WTC11 (cell line): ENCODE data around the gene SPDYE16. TPM values are rescaled to one million over a fixed set of nuclear protein-coding genes. Genes with fewer than 3 reads are reported as not detected.
"Not testable (repeated sequence)": the region's sequence is repeated elsewhere in the genome, so short reads cannot be mapped to it uniquely, and the experiment has no call there.

Experiments used
- ATAC-seq: fragments of 200-7000 bp; cut with Tn5 transposase; 2 replicates; pipeline ENCODE4 v1.10.0; 2021; ENCODE audit warnings: mild to moderate bottlenecking, moderate library complexity
- CTCF ChIA-PET: fragments of 300-600 bp; sonication (Branson Sonifier 250); formaldehyde crosslinking; loops from one replicate; lab custom pipeline; 2021; ENCODE audit warnings: antibody characterized with exemption; lab: Charles Lee
- POLR2A ChIA-PET: fragments of 350-600 bp; sonication (Branson Sonifier 250); formaldehyde crosslinking; loops from one replicate; lab custom pipeline; 2021; ENCODE audit warnings: antibody characterized with exemption; lab: Charles Lee
- DNase-seq: peaks from one replicate; pipeline ENCODE4 v3.0.0; 2021; ENCODE audit warnings: low spot score
- H3K27ac Mint-ChIP-seq: 2 replicates; pipeline ENCODE4 v1.8.0; 2021; ENCODE audit warnings: mixed read lengths
- H3K27me3 Mint-ChIP-seq: 2 replicates; pipeline ENCODE4 v1.8.0; 2021; ENCODE audit warnings: low read depth, mild to moderate bottlenecking, moderate library complexity, mixed read lengths
- H3K36me3 Mint-ChIP-seq: 2 replicates; pipeline ENCODE4 v1.8.0; 2021; ENCODE audit warnings: mixed read lengths
- H3K4me1 Mint-ChIP-seq: 2 replicates; pipeline ENCODE4 v1.8.0; 2022; ENCODE audit warnings: mixed read lengths
- H3K4me3 Mint-ChIP-seq: 2 replicates; pipeline ENCODE4 v1.8.0; 2021; ENCODE audit warnings: mild to moderate bottlenecking, moderate library complexity, mixed read lengths
- H3K9me3 Mint-ChIP-seq: 2 replicates; pipeline ENCODE4 v1.8.0; 2021; ENCODE audit warnings: mixed read lengths
- CBFB ChIP-seq: sonication (generic); formaldehyde crosslinking; IDR thresholded peaks from 2 replicates; pipeline ENCODE4 v1.8.1; 2022; ENCODE audit warnings: mild to moderate bottlenecking, low read depth, missing genetic modification reagents
- ETV6 ChIP-seq: sonication (generic); formaldehyde crosslinking; IDR thresholded peaks from 2 replicates; pipeline ENCODE4 v1.8.1; 2022; ENCODE audit warnings: mild to moderate bottlenecking, missing genetic modification reagents
- HMGA2 ChIP-seq: fragments of 250-450 bp; sonication (Bioruptor Pico); IDR thresholded peaks from 2 replicates; pipeline ENCODE4 v1.4.0; 2021; ENCODE audit warnings: mild to moderate bottlenecking, moderate library complexity
- JAZF1 ChIP-seq: fragments of 250-450 bp; sonication (Bioruptor Pico); IDR thresholded peaks from 2 replicates; pipeline ENCODE4 v1.9.0; 2021; ENCODE audit warnings: moderate library complexity, mild to moderate bottlenecking, inconsistent platforms
- MYBL2 ChIP-seq: sonication (generic); formaldehyde crosslinking; IDR thresholded peaks from 2 replicates; pipeline ENCODE4 v1.8.1; 2023; ENCODE audit warnings: mild to moderate bottlenecking, moderate library complexity, missing genetic modification reagents
- NFATC4 ChIP-seq: fragments of 250-450 bp; sonication (Bioruptor Pico); IDR thresholded peaks from 2 replicates; pipeline ENCODE4 v1.9.0; 2021; ENCODE audit warnings: mild to moderate bottlenecking
- NFE2L1 ChIP-seq: sonication (generic); formaldehyde crosslinking; IDR thresholded peaks from 2 replicates; pipeline ENCODE4 v1.8.1; 2023; ENCODE audit warnings: missing genetic modification reagents
- ZNF121 ChIP-seq: sonication (generic); formaldehyde crosslinking; IDR thresholded peaks from 2 replicates; pipeline ENCODE4 v1.8.0; 2023; ENCODE audit warnings: missing genetic modification reagents
- total RNA-seq: library from RNA; stranded (reverse); gene quantifications from 3 replicates; pipeline ENCODE4 v1.2.3, GENCODE V29; 2021
- TF ChIP-seq, protein P1 (sequence below): fragments of 200-600 bp; IDR thresholded peaks from 2 replicates; pipeline ENCODE4 v1.8.0; 2022; ENCODE audit warnings: antibody characterized with exemption
- TF ChIP-seq, protein P2 (sequence below): sonication (generic); formaldehyde crosslinking; IDR thresholded peaks from 2 replicates; pipeline ENCODE4 v1.8.0; 2023; ENCODE audit warnings: mild to moderate bottlenecking, missing genetic modification reagents
- TF ChIP-seq, protein P3 (sequence below): sonication (generic); formaldehyde crosslinking; IDR thresholded peaks from 2 replicates; pipeline ENCODE4 v1.8.0; 2022; ENCODE audit warnings: mild to moderate bottlenecking, missing genetic modification reagents
- TF ChIP-seq, protein P4 (sequence below): sonication (generic); formaldehyde crosslinking; IDR thresholded peaks from 2 replicates; pipeline ENCODE4 v1.8.0; 2022; ENCODE audit warnings: mild to moderate bottlenecking, missing genetic modification reagents
- TF ChIP-seq, protein P5 (sequence below): sonication (generic); formaldehyde crosslinking; IDR thresholded peaks from 2 replicates; pipeline ENCODE4 v1.8.1; 2022; ENCODE audit warnings: low read depth, mild to moderate bottlenecking, moderate library complexity, missing genetic modification reagents, borderline replicate concordance
- TF ChIP-seq, protein P6 (sequence below): sonication (generic); formaldehyde crosslinking; IDR thresholded peaks from 2 replicates; pipeline ENCODE4 v1.8.1; 2023; ENCODE audit warnings: mild to moderate bottlenecking, moderate library complexity, missing genetic modification reagents
- TF ChIP-seq, protein P7 (sequence below): fragments of 250-450 bp; sonication (Bioruptor Pico); IDR thresholded peaks from 2 replicates; pipeline ENCODE4 v1.9.0; 2021; ENCODE audit warnings: mild to moderate bottlenecking
- TF ChIP-seq, protein P8 (sequence below): sonication (generic); formaldehyde crosslinking; IDR thresholded peaks from 2 replicates; pipeline ENCODE4 v1.8.0; 2022; ENCODE audit warnings: mild to moderate bottlenecking, missing genetic modification reagents

SPDYE16 gene
- total RNA-seq, 1 experiment from 2014 or later: not detected

DNA sequence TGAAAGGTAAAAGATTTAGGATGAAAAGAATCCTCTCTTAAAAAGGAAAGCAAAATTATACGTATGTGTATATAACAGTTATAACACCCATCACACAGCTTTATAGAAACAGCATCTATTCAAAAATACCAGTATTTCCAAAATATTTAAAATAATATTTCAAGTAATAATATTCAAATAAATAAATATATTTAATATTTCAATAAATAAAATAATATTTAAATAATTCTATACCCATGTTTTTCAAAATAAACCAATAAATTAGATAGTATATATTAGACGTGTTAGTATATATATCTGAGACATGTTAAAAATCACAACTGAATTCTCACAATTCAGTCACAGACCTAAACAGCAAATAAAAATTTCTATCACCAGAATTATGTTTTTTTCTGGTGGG lies 11.5 kb downstream of the SPDYE16 start:
- H3K27me3 Mint-ChIP-seq, H3K9me3 Mint-ChIP-seq, CTCF ChIA-PET, H3K4me1 Mint-ChIP-seq, ATAC-seq, H3K27ac Mint-ChIP-seq, POLR2A ChIA-PET, H3K4me3 Mint-ChIP-seq, DNase-seq, H3K36me3 Mint-ChIP-seq: not testable (repeated sequence)
- TF ChIP-seq HMGA2: peak; percentile 94

DNA sequence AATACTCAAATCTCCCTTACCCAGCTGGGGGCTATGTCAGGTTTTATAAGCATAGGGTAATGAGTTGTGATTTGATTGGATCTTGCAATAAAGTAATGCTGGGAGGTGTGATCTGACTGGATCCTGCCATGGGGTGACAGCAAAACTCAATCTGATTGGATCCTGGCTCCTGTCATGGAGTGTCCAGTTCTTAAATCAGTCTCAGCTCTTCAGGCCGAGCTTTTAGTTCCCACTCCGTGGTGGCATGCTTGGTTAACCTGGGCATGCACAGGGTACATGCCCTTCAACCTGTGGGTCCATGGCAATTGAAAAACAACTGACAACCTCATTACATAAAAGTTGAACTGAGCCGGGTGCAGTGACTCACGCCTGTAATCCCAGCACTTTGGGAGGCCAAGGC lies 16.9 kb downstream of the SPDYE16 start:
- H3K9me3 Mint-ChIP-seq, CTCF ChIA-PET, DNase-seq, H3K4me1 Mint-ChIP-seq, POLR2A ChIA-PET, H3K36me3 Mint-ChIP-seq, H3K27ac Mint-ChIP-seq, H3K27me3 Mint-ChIP-seq, H3K4me3 Mint-ChIP-seq, ATAC-seq: not testable (repeated sequence)

DNA sequence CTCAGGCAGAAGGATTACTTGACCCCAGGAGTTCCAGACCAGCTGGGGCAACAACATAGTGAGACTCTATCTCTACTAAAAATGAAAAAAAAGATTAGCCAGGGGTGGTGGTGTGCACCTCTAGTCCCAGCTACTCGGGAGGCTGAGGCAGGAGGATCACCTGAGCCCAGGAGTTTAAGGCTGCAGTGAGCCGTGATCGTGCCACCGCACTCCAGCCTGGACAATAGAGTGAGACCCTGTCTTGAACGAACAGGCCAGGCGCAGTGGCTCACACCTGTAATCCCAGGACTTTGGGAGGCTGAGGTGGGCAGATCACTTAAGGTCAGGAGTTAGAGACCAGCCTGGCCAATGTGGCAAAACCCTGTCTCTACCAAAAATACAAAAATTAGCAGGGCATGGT lies 26.2 kb downstream of the SPDYE16 start:
- H3K4me1 Mint-ChIP-seq: peaks cover 12% of the 10 kb centered on the region
- H3K27ac Mint-ChIP-seq, ATAC-seq, DNase-seq, POLR2A ChIA-PET, CTCF ChIA-PET, H3K9me3 Mint-ChIP-seq, H3K4me3 Mint-ChIP-seq, H3K27me3 Mint-ChIP-seq, H3K36me3 Mint-ChIP-seq: not testable (repeated sequence)
- peak; percentile 95 for TF ChIP-seq ZNF121

DNA sequence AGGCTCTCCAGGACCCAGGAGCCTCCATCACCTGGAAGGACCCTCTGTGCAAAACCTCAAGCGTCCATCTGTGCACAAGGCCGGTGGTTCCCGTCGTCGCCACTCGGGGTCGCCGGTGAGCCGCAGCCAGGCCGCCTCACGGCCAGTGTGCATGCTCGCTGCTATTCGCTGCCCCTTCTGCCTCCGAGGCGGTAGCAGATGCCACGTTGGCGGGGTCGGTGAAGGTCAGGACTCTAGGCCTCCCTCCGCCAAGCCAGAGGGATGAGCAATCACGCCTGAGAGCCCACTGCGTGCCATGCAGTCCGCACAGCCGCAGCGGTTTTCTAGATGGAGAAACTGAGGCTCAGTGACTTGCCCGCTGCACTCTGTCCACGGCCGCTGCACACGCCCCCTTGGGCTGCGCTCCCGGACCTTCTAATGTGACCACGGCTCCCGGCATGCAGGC lies 27.1 kb downstream of the SPDYE16 start:
- H3K4me3 Mint-ChIP-seq: no peak overlapping the region
- no peaks in the 10 kb centered on the region; the same call in 1 of the 2 replicates for H3K27me3 Mint-ChIP-seq
- CTCF ChIA-PET: no interaction called here
- H3K9me3 Mint-ChIP-seq: no peaks in the 10 kb centered on the region
- no peak overlapping the region for H3K27ac Mint-ChIP-seq
- peak; percentile 79 for ATAC-seq
- H3K4me1 Mint-ChIP-seq: peaks cover 12% of the 10 kb centered on the region
- peak; percentile 91 for DNase-seq
- POLR2A ChIA-PET: no interaction called here
- H3K36me3 Mint-ChIP-seq: no peaks in the 10 kb centered on the region
- TF ChIP-seq, protein P1, sequence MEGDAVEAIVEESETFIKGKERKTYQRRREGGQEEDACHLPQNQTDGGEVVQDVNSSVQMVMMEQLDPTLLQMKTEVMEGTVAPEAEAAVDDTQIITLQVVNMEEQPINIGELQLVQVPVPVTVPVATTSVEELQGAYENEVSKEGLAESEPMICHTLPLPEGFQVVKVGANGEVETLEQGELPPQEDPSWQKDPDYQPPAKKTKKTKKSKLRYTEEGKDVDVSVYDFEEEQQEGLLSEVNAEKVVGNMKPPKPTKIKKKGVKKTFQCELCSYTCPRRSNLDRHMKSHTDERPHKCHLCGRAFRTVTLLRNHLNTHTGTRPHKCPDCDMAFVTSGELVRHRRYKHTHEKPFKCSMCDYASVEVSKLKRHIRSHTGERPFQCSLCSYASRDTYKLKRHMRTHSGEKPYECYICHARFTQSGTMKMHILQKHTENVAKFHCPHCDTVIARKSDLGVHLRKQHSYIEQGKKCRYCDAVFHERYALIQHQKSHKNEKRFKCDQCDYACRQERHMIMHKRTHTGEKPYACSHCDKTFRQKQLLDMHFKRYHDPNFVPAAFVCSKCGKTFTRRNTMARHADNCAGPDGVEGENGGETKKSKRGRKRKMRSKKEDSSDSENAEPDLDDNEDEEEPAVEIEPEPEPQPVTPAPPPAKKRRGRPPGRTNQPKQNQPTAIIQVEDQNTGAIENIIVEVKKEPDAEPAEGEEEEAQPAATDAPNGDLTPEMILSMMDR: peak; percentile 84
- TF ChIP-seq, protein P2, sequence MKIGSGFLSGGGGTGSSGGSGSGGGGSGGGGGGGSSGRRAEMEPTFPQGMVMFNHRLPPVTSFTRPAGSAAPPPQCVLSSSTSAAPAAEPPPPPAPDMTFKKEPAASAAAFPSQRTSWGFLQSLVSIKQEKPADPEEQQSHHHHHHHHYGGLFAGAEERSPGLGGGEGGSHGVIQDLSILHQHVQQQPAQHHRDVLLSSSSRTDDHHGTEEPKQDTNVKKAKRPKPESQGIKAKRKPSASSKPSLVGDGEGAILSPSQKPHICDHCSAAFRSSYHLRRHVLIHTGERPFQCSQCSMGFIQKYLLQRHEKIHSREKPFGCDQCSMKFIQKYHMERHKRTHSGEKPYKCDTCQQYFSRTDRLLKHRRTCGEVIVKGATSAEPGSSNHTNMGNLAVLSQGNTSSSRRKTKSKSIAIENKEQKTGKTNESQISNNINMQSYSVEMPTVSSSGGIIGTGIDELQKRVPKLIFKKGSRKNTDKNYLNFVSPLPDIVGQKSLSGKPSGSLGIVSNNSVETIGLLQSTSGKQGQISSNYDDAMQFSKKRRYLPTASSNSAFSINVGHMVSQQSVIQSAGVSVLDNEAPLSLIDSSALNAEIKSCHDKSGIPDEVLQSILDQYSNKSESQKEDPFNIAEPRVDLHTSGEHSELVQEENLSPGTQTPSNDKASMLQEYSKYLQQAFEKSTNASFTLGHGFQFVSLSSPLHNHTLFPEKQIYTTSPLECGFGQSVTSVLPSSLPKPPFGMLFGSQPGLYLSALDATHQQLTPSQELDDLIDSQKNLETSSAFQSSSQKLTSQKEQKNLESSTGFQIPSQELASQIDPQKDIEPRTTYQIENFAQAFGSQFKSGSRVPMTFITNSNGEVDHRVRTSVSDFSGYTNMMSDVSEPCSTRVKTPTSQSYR (CRISPR knock-in tag): no peak
- TF ChIP-seq JAZF1 (CRISPR knock-in tag) (no peak), ETV6 (CRISPR knock-in tag) (no peak), NFE2L1 (no peak), NFATC4 (no peak), ZNF121 (no peak), CBFB (CRISPR knock-in tag) (no peak), MYBL2 (no peak)
- TF ChIP-seq, protein P3, sequence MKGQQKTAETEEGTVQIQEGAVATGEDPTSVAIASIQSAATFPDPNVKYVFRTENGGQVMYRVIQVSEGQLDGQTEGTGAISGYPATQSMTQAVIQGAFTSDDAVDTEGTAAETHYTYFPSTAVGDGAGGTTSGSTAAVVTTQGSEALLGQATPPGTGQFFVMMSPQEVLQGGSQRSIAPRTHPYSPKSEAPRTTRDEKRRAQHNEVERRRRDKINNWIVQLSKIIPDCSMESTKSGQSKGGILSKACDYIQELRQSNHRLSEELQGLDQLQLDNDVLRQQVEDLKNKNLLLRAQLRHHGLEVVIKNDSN (CRISPR knock-in tag): no peak
- TF ChIP-seq, protein P4, sequence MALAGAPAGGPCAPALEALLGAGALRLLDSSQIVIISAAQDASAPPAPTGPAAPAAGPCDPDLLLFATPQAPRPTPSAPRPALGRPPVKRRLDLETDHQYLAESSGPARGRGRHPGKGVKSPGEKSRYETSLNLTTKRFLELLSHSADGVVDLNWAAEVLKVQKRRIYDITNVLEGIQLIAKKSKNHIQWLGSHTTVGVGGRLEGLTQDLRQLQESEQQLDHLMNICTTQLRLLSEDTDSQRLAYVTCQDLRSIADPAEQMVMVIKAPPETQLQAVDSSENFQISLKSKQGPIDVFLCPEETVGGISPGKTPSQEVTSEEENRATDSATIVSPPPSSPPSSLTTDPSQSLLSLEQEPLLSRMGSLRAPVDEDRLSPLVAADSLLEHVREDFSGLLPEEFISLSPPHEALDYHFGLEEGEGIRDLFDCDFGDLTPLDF (CRISPR knock-in tag): no peak
- TF ChIP-seq, protein P5, sequence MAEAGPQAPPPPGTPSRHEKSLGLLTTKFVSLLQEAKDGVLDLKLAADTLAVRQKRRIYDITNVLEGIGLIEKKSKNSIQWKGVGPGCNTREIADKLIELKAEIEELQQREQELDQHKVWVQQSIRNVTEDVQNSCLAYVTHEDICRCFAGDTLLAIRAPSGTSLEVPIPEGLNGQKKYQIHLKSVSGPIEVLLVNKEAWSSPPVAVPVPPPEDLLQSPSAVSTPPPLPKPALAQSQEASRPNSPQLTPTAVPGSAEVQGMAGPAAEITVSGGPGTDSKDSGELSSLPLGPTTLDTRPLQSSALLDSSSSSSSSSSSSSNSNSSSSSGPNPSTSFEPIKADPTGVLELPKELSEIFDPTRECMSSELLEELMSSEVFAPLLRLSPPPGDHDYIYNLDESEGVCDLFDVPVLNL (CRISPR knock-in tag): no peak
- TF ChIP-seq, protein P6, sequence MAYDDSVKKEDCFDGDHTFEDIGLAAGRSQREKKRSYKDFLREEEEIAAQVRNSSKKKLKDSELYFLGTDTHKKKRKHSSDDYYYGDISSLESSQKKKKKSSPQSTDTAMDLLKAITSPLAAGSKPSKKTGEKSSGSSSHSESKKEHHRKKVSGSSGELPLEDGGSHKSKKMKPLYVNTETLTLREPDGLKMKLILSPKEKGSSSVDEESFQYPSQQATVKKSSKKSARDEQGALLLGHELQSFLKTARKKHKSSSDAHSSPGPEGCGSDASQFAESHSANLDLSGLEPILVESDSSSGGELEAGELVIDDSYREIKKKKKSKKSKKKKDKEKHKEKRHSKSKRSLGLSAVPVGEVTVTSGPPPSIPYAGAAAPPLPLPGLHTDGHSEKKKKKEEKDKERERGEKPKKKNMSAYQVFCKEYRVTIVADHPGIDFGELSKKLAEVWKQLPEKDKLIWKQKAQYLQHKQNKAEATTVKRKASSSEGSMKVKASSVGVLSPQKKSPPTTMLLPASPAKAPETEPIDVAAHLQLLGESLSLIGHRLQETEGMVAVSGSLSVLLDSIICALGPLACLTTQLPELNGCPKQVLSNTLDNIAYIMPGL: peak; percentile 89
- TF ChIP-seq, protein P7, sequence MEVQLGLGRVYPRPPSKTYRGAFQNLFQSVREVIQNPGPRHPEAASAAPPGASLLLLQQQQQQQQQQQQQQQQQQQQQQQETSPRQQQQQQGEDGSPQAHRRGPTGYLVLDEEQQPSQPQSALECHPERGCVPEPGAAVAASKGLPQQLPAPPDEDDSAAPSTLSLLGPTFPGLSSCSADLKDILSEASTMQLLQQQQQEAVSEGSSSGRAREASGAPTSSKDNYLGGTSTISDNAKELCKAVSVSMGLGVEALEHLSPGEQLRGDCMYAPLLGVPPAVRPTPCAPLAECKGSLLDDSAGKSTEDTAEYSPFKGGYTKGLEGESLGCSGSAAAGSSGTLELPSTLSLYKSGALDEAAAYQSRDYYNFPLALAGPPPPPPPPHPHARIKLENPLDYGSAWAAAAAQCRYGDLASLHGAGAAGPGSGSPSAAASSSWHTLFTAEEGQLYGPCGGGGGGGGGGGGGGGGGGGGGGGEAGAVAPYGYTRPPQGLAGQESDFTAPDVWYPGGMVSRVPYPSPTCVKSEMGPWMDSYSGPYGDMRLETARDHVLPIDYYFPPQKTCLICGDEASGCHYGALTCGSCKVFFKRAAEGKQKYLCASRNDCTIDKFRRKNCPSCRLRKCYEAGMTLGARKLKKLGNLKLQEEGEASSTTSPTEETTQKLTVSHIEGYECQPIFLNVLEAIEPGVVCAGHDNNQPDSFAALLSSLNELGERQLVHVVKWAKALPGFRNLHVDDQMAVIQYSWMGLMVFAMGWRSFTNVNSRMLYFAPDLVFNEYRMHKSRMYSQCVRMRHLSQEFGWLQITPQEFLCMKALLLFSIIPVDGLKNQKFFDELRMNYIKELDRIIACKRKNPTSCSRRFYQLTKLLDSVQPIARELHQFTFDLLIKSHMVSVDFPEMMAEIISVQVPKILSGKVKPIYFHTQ (CRISPR knock-in tag): no peak
- TF ChIP-seq, protein P8, sequence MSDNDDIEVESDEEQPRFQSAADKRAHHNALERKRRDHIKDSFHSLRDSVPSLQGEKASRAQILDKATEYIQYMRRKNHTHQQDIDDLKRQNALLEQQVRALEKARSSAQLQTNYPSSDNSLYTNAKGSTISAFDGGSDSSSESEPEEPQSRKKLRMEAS (CRISPR knock-in tag): peak; percentile 94
